GM21717 (cell line): ENCODE results near the gene GRIA1.

ENCODE experiments used
- ATAC-seq: cut with Tn5 transposase; IDR thresholded peaks from one replicate; pipeline ENCODE4 v1.9.1; 2021; ENCODE audit warnings: mild to moderate bottlenecking, moderate library complexity; ENCODE audit not compliant: unreplicated experiment

The GRIA1 gene

GRCh38 chr5:153601377-153601776, 110.9 kb downstream of the GRIA1 start:
- peak; percentile 94 for ATAC-seq

DNA sequence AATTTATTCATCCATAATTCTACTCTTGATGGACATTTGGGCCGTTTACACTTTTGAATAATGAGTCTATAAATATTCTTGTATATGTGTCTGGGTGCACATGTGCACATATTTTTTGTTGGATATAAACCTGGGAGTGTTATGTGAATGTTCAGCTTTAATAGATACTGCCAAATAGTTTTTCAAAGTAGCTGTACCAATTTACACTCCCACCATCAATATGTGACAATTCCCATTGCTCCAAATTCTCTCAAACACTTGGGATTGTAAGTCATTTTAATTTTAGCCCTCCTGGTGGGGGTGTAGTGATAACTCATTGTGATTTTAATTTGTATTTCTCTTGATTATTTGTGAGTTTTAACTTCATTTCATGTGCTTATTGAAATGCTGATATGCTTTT, 114.9 kb downstream of the GRIA1 start:
- ATAC-seq = no peak

- no peak for ATAC-seq
Observed at GRCh38 chr5:153610009-153610408, 119.5 kb downstream of the GRIA1 start.

- no peak for ATAC-seq
Observed at GRCh38 chr5:153610811-153611210, 120.3 kb downstream of the GRIA1 start.

DNA sequence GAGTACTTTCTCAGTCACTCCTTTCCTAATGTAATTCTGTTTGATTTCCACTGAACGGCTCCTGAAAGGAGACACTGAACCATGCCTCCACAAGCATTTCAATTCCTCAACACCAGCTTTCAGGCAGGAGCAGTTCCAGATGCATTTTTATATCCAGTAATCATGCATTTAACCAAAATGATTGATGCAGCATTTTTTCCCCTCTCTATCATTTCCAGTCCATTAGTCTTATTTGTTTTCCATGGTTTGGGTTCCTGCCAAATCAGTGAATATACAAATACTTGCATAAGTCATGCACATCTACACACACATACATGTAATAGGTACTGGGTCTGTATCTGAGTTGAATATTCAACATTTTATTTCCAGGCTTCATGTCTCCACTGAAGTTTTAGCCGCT, 122.7 kb downstream of the GRIA1 start:
- no peak for ATAC-seq

DNA sequence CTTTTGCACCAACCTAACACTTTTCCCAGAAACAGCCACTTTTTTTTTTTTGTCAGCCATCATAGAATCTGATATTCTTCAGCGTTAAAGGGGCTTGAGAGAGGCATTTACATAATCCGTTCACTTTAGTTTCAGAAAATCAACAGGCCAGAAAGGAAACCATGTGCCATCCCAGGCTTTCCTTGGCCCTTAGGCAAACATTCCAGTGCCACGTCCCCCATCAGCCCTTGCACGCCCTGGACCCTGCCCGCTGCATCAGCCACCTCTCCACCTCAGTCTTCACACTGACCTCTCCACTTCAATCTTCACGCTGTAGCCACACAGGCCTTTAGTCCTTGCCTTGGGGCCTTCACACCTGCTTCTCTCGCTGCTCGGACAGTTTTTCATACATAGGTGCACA, 123.2 kb downstream of the GRIA1 start:
- ATAC-seq = no peak

DNA sequence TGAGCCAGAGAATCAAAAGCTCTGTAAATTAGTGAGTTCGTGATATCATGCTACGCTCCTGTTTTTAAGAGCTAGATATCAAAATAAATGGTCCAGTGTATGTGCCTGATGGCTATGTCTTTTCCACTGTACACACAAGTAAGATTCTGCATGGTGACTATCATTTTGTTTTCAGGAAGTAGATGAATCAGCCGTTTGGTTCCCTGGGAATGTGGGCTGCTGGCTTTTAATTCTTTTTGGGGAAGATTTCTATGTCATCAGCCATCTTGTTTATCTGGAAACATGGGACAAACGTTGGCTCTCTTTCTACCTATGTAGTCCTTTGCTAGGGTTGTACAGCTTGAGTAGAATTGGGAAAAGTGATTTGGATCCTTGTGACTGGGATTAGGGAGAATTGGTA, 126.7 kb downstream of the GRIA1 start:
- ATAC-seq = no peak

DNA sequence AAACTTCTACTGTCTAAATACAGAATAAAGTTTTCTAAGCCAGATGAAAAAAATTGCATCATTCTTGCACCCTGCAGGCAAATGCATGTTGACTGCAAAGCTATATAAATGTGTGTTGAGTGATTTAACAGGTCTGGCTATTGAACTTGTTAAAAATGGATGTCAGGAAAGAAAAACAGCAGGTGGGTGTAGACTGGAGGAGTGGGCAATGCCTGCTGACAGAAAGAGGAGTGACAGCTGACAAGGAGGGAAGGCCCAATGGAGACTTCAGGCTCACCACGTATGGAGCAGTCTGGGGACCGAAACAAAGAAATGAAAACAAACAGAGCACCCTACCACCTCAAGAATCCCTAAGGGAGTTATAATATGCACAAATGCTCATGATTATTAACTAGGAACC, 127.8 kb downstream of the GRIA1 start:
- ATAC-seq = no peak

- ATAC-seq = no peak
Observed at GRCh38 chr5:153618867-153619266, 128.4 kb downstream of the GRIA1 start.

DNA sequence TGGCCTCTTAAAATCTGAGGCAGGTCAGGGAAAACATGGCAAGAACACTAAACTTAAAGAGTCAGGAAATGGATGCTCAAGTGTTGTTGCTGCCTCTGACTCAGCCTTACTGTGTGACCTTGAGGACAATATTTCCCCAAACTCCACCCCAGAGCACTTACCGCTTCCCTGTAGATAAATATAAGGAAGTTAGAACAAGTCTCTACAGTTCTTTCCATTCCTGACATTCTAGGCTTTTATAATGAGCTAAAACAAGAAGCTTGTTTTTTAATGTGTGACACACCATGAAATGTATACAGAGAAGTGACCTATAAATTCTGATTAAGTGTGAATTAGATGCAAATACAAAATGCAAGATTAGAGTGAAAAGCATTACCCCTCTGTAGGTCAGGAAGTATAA, 129.3 kb downstream of the GRIA1 start:
- no peak for ATAC-seq

DNA sequence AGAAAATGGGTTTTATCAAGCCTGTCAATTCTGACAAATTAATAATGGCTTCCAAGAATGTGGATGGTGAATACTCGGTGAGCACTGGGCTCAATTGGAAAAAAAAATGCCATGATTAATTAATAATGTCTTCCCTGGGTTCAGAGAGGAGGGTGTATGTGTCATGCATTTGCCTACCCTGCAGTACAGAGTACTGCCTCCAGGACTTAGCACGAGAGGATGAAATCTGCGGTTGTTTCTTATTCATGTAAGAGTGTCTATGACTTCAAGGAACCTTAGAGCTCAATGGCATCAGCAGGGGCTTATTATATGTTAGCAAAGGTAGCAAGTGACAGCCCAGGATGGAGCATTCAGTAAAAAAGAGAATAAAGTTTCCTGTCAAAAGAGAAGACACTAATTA, 132.7 kb downstream of the GRIA1 start:
- ATAC-seq = no peak

DNA sequence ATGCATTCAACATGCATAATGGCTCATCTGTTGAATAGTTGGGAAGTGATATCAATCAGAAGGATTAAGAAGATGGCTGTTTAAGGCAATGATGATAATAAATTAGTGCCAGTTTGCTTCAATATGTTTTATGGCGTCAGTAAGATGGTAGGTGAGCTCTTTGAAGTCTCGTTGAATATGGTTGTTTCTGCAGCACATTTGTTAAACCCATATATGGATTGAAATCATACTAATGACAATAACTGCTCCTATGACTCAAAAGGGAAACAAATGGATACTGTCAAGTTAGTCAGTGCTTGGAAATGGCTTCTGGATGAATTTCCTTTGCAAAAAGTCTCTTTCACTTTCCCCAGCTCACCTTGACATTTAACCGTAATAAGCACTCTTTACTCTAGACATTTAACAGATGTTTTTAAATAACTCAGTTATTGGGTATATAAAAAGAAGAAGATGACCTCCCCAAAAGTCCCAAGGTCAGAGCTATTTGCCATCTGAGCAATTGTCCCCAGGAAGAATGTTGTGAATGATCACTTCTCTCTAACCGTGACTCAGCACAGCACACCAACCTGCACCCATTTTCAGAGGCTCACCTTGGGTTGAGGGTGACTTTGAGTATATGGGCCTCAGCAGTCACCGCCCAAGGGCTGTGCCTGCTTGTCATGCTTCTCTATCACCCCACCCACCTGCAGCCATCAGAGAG, 133.4 kb downstream of the GRIA1 start:
- no peak for ATAC-seq

DNA sequence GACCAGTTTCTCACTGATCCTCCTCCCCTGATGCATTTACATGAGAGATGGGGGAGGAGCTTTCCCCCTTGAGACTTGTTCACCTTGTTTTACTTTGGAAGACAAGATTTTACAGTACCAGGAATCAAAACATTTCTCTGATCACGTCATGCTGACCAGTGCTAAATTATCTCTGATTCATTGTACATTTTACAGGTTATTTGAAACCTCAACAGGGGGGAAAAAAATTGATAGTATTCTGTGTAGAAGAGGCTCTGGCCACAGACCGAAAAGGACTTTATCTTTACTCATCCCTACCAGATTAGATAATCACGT, 133.9 kb downstream of the GRIA1 start:
- no peak for ATAC-seq

DNA sequence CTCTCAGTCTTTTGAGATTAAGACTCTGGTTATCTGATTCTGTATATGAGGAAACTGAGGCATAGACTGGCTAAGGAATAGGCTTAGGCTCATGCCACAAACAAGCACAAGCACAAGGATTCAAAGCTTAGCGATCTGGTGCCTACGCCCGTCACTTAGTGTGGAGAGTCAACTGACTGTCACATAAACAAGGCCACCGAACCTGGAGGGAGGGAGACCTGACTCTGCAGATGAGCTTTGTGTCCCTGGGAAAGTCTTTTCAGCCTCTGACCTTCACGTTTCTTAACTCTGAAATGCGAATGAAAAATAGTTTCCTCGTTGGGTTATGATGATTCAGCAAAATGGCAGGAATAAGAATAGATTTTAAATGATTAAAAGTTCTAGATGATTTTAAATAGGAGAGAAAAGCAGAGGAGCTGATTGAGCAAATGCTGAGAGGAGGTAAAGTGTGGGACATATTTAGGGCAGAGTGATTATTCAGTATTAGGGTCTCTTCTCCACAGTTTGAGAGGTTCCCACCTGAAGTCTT, 135.4 kb downstream of the GRIA1 start:
- no peak for ATAC-seq

GRCh38 chr5:153626836-153627235, 136.4 kb downstream of the GRIA1 start:
- no peak for ATAC-seq

DNA sequence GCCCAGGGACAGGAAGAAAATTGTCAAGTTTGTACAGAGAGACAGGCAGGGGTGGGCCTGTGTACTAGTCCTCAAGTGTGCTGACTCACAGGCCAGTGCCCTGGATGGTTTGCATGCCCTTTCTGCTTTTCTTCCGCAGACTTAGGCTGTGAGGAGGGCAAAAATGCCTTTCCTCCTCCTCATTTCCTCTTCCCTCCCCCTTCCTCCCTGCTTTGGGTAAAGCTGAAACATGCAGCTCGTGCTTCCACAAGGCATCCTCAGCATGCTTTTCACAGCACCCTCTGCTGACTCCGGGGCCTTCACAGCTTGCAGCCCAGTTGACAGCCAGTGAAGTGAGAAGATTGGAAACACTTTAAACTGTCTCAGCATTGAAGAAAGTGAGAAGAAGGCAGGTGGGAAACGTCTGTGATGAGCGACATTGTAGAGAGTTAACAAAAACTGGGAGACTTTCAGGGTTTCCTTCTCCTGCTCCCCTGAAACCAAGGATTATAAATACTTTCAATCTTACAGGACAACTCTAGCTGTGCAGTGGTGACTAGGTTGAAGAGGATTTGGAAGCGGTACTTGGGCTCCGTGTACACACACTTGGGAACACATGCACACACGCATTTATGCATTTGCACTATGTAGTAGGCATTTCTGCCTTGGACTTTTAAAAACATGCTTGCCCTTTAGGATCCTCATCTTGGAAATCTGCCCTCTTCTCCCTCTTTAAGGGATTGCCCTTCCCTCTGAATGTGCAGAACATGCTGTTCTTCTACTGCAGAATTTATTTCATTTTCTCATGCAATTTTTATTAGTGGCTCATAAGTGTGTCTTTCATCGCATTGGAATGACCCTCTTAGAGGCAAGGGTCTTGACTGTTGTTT, 138.8 kb downstream of the GRIA1 start:
- no peak for ATAC-seq

DNA sequence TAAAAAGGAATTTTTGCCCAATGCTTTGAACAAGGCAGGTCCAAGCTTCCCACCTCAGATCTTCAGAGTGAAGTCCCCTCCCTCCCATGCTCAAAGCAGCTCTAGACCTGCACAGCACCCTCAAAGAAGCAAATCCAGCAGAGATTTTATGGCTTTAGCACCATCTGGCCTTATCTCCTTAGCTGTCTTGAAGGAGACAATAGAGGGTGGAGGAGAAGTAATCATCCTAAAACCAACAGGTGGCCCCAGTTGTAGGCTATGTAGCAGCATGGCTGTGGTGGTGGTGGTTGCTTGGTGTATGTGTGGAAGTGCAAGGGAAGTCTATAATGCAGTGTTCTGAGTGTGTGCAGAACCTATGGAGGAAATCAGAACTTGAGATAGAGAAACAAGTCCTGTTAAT, 140.1 kb downstream of the GRIA1 start:
- ATAC-seq = no peak

GRCh38 chr5:153632748-153633290, 142.3 kb downstream of the GRIA1 start:
- no peak for ATAC-seq

DNA sequence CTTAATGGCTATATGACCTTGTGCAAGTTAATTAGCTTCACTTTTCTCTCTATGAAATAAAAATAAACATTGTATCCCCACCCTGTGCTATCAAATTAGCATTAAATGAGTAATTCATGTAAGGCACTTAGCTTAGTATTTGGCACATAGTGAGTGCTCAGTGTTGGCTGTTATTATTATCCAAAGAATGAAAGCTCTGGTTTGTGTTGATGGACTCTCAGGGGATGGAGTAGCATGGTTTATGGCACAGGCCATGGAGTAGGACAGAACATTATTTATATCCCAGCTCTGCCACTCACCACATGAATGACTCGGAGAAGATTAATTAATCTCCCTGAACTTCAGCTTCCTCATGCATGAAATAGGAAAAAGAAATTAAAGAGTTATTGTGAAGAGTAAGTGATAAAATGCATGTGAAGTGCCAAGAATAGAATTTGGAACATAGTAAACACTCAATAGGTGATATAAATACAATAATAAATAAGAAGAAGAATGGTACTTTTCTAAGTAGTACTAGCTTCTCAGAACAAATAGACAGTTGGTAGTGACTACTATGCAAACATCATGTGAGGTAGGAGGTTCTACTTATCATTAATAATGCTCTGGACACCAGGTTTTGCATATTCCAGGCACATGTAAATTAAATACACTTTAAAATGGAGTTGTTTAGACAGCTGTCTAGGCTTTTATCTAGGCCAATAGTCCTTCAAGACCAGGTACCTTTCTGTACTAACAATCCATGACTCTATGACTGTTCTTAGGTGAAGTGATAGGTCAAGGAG, 146.4 kb downstream of the GRIA1 start:
- ATAC-seq = no peak

DNA sequence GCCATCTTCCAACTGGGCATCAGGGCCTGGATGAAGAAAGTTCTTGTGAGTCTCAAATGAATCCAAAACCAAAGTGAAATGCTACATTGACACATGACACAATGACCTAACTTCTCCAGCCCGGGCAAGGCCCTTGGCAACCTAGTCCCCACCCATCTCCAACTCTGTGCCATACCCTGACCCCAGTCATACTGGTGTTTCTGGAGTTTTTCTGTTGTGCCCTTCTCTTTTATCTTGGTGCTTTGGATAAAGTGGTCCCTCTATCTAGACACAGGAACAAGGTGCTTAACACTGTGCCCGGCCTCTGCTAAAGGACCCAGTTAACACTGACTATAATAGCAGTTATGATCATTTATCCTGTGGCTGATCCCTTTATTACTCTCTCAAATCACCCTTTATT, 149.8 kb downstream of the GRIA1 start:
- ATAC-seq = no peak

GRCh38 chr5:153641183-153641688, 150.8 kb downstream of the GRIA1 start:
- ATAC-seq = no peak
